SK-MEL-5 (cell line): ENCODE results near the gene FUBP1. TPM values are rescaled to one million over a fixed set of nuclear protein-coding genes. Genes with fewer than 3 reads are reported as not detected.
"Not testable (repeated sequence)": the region's sequence is repeated elsewhere in the genome, so short reads cannot be mapped to it uniquely, and the experiment has no call there.

Experiments
- DNase-seq: peaks from one replicate; pipeline ENCODE4 v3.0.0-alpha.2; 2016; ENCODE audit warnings: low read depth, low spot score
- in situ Hi-C: cut with HindIII; loops from 2 replicates; pipeline ENCODE4 v1.10.0; 2016; ENCODE audit warnings: low sequenced_read_pairs, high pct_unique_total_duplicates, low pct_unique_long_range_greater_than_20kb
- total RNA-seq: library from RNA; depleted of rRNA; stranded (reverse); fragments of >200 nt; shearing (Covaris generic); gene quantifications from 2 replicates; pipeline ENCODE4 v1.2.3, GENCODE V29; 2014

FUBP1 gene
- total RNA-seq, 1 experiment from 2014 or later, result 100 TPM

- in situ Hi-C loops, result no loop called here
- no peak for DNase-seq
Observed at GRCh38 chr1:77958391-77958790, 20.5 kb downstream of the FUBP1 start.

- in situ Hi-C loops, result no loop called here
- no peak for DNase-seq
Observed at GRCh38 chr1:77956464-77956863, 22.4 kb downstream of the FUBP1 start.

GRCh38 chr1:77955709-77956108 is 23.2 kb downstream of the FUBP1 start:
- in situ Hi-C loops, result no loop called here
- DNase-seq, result no peak

- DNase-seq, result no peak
Observed at GRCh38 chr1:77954521-77954920, 24.4 kb downstream of the FUBP1 start.

GRCh38 chr1:77953907-77954306 is 25.0 kb downstream of the FUBP1 start:
- no peak for DNase-seq
- in situ Hi-C loops, result no loop called here

More at GRCh38 chr1:77954521-77954920, 24.4 kb downstream of the FUBP1 start:
- in situ Hi-C loops, result no loop called here

GRCh38 chr1:77951328-77951727 is 27.5 kb downstream of the FUBP1 start:
- no peak for DNase-seq
- in situ Hi-C loops, result no loop called here

- no peak for DNase-seq
- in situ Hi-C loops, result no loop called here
Observed at GRCh38 chr1:77950873-77951272, 28.0 kb downstream of the FUBP1 start.

- in situ Hi-C loops, result no loop called here
- peak; percentile 81 for DNase-seq
Observed at GRCh38 chr1:77948841-77949424, 29.9 kb downstream of the FUBP1 start.

- no peak for DNase-seq
- in situ Hi-C loops, result no loop called here
Observed at GRCh38 chr1:77945345-77945744, 33.5 kb downstream of the FUBP1 start.

GRCh38 chr1:77942400-77943140 is 36.3 kb downstream of the FUBP1 start:
- no peak for DNase-seq
- in situ Hi-C loops, result no loop called here

GRCh38 chr1:77940921-77941570 is 37.8 kb downstream of the FUBP1 start:
- DNase-seq, result no peak
- in situ Hi-C loops, result no loop called here

- DNase-seq, result no peak
- in situ Hi-C loops, result no loop called here
Observed at GRCh38 chr1:77938651-77939050, 40.2 kb downstream of the FUBP1 start.

- no peak for DNase-seq
Observed at GRCh38 chr1:77929806-77930205, 49.1 kb downstream of the FUBP1 start.

GRCh38 chr1:77927414-77927813 is 51.5 kb downstream of the FUBP1 start:
- no peak for DNase-seq
- in situ Hi-C loops, result no loop called here

More at GRCh38 chr1:77929806-77930205, 49.1 kb downstream of the FUBP1 start:
- in situ Hi-C loops, result no loop called here

GRCh38 chr1:77926561-77927357 is 52.1 kb downstream of the FUBP1 start:
- no peak for DNase-seq
- in situ Hi-C loops, result no loop called here

GRCh38 chr1:77925956-77926355 is 52.9 kb downstream of the FUBP1 start:
- no peak for DNase-seq
- in situ Hi-C loops, result no loop called here

GRCh38 chr1:77925518-77925917 is 53.4 kb downstream of the FUBP1 start:
- in situ Hi-C loops, result no loop called here
- DNase-seq, result no peak

- in situ Hi-C loops, result not testable (repeated sequence)
Observed at GRCh38 chr1:77918918-77919317, 60.0 kb downstream of the FUBP1 start.

More at GRCh38 chr1:77918918-77919317, 60.0 kb downstream of the FUBP1 start:
- not testable (repeated sequence) for DNase-seq
